ENCODE data around the gene UMPS.

DNA sequence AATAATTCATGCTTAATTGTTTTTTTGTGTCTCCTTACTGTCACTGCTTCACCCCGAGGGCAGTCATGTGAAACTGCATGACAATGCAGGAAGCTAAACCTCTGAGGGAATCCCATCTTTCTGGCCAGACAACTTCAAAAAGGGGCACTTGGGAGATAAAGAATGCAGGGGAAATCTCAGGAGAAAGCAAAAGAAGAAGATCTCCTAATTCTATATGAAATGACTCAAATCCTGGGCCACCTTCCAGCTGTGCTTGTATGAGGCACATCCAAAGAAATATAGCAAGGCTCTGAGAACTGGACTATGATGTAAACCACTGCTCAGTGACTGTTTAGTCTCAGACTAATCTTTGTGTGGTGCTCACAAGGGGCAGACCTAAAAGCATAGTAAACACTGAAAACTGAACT lies 22.6 kb upstream of the UMPS start:
- TF ChIP-seq, protein P1, sequence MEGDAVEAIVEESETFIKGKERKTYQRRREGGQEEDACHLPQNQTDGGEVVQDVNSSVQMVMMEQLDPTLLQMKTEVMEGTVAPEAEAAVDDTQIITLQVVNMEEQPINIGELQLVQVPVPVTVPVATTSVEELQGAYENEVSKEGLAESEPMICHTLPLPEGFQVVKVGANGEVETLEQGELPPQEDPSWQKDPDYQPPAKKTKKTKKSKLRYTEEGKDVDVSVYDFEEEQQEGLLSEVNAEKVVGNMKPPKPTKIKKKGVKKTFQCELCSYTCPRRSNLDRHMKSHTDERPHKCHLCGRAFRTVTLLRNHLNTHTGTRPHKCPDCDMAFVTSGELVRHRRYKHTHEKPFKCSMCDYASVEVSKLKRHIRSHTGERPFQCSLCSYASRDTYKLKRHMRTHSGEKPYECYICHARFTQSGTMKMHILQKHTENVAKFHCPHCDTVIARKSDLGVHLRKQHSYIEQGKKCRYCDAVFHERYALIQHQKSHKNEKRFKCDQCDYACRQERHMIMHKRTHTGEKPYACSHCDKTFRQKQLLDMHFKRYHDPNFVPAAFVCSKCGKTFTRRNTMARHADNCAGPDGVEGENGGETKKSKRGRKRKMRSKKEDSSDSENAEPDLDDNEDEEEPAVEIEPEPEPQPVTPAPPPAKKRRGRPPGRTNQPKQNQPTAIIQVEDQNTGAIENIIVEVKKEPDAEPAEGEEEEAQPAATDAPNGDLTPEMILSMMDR (IDR thresholded peaks at IDR 0.05): no peak
- TF ChIP-seq YY1 (IDR thresholded peaks at IDR 0.05; ENCODE audit: low read depth) (no peak), FOXJ3 (CRISPR knock-in tag; IDR thresholded peaks at IDR 0.05) (no peak), RAD21 (IDR thresholded peaks at IDR 0.05; ENCODE audit: low read length) (no peak), CHD2 (IDR thresholded peaks at IDR 0.05; ENCODE audit: low read length, partially characterized antibody) (no peak)
- TF ChIP-seq, protein P2, sequence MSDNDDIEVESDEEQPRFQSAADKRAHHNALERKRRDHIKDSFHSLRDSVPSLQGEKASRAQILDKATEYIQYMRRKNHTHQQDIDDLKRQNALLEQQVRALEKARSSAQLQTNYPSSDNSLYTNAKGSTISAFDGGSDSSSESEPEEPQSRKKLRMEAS (IDR thresholded peaks at IDR 0.05; ENCODE audit: low read depth): no peak
- TF ChIP-seq, protein P3, sequence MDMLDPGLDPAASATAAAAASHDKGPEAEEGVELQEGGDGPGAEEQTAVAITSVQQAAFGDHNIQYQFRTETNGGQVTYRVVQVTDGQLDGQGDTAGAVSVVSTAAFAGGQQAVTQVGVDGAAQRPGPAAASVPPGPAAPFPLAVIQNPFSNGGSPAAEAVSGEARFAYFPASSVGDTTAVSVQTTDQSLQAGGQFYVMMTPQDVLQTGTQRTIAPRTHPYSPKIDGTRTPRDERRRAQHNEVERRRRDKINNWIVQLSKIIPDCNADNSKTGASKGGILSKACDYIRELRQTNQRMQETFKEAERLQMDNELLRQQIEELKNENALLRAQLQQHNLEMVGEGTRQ (IDR thresholded peaks at IDR 0.05; ENCODE audit: borderline replicate concordance, low read depth, low read length): no peak
